HG03135 (cell line): ENCODE results near the gene ZNF418.

Experiments used
- ATAC-seq: cut with Tn5 transposase; IDR thresholded peaks from one replicate; pipeline ENCODE4 v1.9.1; 2021; ENCODE audit warnings: mild to moderate bottlenecking, moderate library complexity; ENCODE audit not compliant: unreplicated experiment

The ZNF418 gene

DNA sequence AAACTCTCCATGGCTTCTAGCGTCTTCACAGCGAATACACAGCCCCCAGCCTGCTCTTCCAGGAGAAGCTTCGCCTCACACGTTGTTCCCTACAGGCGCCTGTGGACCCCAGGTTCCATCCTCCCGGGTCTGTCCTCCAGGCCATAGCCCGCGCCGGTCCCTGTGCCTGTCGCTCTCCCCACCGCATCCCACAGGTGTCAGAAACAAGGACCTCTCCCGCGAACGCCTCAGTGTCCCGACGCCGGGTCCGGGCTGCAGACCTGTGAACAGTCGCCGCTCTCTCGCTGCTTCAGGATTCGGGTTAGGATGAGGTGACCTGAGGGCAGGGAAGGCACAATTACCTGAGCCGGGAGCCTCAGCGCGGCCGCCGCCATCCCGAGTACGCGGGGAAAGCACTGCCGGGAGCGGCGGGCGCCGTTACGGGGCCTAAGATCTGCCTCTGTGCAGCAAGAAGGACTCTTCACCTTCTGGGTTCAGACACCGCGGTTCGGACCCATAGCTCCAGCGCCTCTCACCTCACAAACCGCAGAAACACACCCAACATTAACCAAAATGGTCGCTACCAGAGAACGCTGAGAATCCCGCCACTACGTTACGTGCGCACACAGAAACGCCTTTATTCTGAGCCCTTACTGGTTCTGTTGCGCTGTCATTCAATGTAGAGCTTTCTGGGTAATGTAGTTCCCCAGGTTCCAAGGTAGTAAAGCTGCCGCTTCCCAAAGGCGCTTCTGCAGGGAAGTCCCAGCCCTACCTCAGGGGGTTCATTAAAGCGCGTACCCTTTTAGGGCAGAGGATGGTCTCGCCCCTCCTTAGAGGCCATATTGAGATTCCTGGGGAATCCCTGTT lies at the start of gene ZNF418:
ZNF418 (minus strand) TSS at position 583 of the 846 bp plus-strand sequence. CDS start 1,580 bp downstream, outside the sequence.
- peak; percentile 80 for ATAC-seq

DNA sequence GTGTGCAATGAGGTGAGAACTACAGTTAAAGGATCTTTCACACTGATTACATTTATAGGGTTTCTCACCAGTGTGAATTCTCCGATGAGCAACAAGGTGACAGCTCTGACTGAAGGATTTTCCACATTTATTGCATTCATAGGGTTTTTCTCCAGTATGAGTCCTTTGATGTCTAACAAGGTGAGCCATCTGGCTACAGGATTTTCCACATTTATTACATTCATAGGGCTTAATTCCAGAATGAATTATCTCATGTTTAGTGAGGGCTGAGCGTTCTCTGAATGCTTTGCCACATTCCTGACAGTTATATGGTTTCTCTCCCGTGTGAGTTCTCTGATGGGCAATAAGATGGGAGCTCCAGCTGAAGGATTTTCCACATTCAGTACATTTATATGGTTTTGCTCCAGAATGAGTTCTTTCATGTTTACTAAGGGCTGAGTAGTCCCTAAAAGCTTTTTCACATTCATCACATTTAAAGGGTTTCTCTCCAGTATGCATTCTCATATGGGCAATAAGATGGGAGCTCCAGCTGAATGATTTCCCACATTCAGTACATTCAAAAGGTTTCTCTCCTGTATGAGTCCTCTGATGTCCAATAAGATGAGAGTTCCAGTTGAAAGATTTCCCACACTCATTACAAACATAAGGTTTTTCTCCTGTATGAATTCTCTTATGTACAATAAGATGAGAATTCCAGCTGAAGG lies 43.5 kb upstream of the ZNF418 start:
- no peak for ATAC-seq

DNA sequence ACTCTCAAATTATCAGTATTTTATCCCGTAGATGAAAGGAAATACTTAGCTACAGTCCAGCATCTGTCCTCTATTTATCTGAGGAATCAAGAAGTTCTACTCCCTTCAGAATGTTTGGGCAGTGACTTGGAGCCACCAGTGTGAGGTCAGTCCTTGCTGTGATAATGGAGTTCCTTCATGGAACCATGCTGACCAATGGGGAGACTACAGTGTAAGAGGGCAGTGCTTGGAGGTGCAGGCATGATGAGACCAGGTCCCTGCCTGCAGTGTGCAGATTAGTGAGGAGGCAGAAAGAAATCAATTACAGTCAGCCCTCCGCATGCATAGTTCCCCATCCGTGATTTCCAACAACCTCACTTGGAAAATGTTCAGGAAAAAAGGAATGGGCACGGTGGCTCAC lies 39.2 kb upstream of the ZNF418 start, which contains the start of gene C19orf18:
C19orf18 (minus strand) TSS at position 101 of the 400 bp plus-strand sequence. CDS start 102 bp downstream, outside the sequence.
- no peak for ATAC-seq

DNA sequence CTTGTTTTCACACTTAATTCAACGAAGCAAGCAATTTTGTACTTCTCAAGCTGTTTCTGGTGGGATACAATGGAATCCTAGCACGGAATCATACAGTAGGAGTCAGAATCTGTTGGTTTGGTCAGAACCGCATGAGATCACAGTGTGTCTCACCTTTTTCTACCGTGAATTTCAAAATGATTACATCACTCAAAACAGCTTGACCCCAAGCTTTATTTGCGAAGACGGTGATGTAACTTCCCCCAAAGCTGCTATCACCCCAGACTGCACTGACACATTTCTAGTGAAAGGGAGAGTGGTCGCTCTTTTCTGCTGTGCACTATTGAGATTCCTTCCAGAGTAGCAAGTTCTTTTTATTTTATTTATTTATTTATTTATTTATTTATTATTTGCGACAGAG lies 29.6 kb upstream of the ZNF418 start:
- ATAC-seq, result no peak

DNA sequence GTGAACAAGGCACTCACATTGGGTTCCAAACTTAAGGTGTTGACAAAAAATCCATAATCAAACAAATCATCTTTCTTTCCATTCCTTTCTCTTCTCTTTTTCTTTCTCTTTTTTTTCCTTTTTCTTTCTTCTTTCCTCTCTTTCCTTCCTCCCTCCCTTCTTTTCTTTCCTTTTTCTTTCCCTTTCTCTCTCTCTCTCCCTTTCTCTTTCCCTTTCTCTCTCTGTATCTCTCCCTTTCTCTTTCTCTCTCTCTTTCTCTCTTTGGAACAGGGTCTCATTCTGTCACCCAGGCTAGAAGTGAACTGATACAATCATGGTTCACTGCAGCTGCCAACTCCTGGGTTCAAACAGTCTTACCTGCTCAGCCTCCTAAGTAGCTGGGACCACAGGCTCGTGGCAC lies 26.6 kb upstream of the ZNF418 start:
- ATAC-seq, result no peak

DNA sequence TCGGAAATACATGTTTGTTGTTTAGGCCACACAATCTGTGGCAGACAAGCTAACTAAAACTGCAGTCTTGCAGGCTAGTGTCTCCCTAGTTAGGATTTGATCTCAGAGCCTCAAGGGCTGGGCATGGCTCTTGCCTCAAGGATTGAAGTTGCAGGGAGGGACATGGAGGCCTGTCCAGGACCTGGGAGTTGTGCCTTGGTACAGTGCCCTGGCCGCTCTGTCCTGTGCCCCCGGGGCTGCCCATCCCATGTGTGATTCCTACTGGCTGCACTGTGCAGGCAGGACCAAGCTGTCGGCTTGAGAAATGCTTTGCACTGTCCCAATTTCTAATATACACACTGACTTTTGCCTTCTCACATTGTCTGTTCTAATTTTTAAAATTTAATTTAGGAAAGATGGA lies 19.8 kb upstream of the ZNF418 start:
- ATAC-seq, result no peak

DNA sequence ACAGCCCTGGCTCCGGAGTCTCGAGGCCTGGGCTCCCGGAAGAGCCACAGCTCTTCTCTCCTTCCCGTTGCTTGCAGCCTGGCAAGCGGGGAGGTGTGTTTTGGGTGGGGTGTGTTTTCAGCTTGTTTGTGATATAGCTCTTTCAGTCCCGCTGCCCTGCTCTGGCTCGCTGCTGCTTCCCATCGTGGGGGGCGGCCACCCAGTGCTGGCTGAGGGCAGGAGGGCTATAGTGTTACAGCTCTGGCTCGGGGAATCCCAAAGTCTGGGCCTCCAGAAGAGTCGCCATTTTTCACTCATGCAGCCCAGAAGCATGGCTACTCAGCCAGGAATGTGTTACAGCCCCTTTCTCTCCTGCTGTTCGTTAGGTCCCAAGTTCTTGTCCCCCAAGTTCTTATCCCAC lies 14.5 kb upstream of the ZNF418 start:
- no peak for ATAC-seq

DNA sequence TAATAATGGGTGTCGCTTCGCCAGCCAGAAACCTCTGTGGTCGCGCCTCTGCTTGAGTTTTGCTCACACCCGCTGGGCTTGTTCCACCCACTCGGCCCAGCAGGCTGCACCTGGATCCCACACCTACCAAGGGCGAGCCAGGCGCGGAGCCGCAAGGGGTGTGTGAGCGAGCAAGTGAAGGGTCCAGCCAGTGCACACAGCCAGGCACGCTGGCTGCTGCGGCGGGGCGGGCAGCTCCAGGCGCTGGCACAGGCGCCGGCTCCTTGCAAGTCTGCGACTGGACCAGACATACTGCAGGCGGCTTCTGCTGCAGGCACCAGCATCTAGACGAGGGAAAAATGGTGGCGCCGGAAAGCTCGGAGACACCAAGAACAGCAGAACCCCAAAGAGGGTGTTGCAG lies 14.1 kb upstream of the ZNF418 start:
- ATAC-seq, result no peak

DNA sequence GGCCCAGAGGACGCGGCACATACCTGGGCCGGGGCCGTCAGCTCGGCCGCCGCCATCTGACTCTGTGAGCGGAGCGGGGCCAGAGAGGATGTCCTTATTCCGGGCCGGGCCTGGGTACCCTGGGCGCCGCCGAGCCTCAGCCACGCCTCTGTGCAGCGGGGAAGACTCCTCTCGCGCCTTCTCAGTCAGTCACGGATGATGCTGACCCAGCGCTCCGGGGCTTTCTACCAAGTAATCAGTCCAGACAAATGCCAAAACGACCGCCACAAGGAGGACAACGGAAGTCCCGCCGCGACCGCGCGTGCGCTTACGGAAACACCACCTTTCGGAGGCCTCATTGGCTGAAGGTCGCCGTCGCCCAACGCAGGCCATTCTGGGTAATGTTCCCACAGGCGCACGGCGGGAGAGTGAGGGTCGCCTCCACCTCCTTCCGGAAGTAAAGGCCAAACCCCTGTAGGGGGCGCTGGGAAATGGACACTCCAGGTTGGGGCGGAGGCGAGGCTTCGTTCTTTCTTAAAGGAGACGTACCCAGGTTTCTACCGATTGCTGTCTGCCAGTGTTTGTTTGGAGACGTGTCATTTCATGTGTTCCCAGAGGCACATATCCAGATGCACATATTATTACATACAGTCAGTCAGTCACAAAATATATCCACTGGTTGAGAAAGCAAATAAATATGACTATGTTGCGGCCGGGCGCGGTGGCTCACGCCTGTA lies 12.4 kb upstream of the ZNF418 start, which contains the start of gene ZNF256:
ZNF256 (minus strand) TSS at position 288 of the 716 bp plus-strand sequence; CDS start at position 56, 232 bp downstream.
- peak; percentile 80 for ATAC-seq

DNA sequence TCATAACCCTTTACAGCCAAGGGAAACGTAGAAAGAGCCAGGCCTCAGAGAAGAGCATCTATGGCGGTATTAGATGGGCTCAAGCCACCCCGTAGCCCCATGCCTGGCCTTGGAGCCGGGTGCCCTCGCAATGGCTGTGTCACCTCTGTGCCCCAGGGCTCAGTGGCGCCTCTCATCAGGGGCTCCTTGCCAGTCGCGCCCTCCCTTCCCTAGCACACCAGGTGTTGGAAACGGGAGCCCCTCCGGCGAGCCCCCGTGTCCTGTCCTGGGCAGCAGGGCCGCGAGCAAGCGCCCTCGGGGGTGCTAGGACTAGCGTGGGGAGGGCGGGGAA lies 11.9 kb upstream of the ZNF418 start:
- ATAC-seq, result no peak

DNA sequence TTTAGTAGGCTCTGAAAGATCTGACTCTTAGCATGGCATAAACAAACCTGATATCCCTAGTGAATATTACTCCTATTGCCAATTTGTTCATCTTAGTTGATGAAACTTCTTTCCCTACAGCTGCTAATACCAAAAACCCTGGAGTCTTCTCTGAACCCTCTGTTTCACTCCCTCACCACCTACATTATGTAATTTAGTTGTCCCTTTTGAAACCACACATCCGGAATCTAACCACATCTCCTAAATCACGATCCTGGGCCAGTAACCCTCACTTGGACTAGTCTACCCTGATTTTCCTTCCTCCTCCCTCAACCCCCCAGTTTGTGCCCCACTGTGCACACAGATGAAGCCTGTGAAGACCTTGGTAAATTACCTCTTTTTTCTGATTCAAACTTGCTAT lies 11.1 kb upstream of the ZNF418 start:
- ATAC-seq, result no peak

DNA sequence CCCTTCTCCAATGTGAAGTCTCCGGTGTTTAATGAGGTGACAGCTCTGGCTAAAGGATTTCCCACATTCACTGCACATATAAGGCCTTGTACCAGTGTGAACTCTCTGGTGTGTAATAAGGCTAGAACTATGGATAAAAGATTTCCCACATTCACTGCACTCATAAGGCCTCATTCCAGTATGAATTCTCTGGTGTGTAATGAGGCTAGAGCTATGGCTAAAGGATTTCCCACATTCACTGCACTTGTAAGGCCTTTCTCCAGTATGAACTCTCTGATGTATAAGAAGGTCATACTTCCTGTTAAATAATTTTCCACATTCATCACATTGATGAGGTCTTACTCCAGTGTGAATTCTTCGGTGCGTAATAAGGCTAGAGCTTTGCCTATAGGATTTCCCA lies 6.4 kb upstream of the ZNF418 start:
- ATAC-seq, result no peak

DNA sequence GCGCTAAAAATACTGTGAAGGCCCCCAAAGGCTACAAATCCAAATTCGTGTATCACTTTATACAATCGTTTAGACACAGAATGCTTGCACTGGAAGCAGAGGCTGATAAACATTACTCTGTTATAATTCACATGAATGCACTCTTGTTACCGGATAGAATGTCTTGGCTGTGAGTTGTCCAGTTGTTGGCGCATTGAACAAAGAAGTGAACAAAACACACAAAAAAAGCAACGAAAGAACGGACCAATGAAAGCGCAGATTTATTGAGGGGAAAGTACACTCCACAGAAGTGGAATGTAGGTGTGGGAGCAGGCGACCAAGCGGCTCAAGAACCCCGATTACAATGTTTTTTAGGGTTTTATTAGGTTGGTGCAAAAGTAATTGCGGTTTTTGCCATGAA lies 529 bp upstream of the ZNF418 start:
- ATAC-seq, result no peak

DNA sequence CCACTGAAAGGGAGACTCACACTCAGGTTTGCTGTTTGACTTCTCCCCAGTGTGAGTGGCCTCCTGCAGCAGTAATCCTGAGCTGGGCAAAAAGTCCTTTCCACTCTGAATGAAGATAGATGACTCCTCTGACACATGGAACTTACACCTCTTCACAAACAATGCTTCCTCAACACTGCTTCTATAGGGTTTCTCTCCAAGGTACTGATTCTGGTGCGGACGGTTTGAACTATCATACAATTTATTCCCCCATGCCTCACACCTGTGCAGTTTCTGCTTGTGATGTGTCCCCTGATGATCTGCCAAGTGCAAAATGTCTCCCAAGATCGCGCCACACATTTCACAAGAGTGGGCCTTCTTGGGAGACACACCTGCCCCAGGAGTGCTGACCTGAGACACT lies 7.6 kb downstream of the ZNF418 start:
- no peak for ATAC-seq

DNA sequence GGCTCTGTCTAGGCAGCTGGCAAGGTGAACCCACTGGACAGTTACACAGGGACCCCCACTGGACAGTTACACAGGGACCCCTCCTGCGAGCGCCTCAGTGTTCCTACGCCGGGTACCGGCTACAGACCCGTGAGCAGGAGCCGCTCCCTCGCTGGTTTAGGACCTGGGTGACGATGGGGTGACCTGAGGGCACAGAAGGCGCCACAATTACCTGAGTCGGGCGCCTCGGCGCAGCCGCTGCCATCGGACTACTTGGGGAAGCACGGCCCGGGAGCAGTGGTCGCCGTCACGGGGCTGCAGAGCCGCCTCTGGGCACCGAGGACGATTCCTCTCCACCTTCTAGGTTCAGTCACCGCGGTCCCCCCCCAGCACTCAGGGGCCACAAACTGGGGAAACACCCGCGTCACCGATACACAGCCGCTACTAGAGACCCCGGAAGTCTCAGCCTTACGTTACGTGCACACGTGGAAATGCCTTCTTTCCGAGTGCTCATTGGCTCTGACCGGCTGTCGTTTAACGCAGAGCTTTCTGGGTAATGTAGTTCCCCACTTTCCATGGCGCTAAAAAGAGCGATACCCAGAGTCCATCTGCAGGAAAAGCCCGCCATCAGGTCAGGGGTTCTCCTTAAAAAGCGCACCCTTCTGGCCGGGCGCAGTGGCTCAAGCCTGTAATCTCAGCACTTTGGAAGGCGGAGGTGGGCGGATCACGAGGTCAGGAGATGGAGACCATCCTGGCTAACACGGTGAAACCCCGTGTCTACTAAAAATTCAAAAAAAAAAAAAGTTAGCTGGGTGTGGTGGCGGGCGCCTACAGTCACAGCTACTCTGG lies 18.8 kb downstream of the ZNF418 start, which contains the start of gene ZNF417:
ZNF417 (minus strand) TSS at position 425 of the 828 bp plus-strand sequence; CDS start at position 244, 181 bp downstream.
- ATAC-seq, result peak; percentile 98

DNA sequence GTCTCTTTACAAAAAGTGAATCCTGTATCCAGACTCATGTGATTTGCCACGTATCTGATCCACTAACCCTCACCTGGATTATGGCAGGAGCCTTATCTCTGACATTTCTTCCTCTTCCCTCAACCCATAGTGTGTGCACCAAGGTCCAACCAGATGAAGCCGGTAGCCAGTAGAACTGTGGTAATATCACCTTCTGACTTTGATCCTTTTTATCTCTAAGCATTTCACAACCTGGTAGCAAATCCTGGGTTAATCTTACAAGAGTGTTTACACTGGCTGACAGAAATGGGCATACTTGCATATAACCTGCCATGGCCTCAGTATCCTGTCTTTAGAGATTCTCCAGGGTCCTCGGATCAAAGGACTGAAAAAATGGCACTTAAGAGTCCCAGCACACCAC lies 20.7 kb downstream of the ZNF418 start:
- no peak for ATAC-seq

DNA sequence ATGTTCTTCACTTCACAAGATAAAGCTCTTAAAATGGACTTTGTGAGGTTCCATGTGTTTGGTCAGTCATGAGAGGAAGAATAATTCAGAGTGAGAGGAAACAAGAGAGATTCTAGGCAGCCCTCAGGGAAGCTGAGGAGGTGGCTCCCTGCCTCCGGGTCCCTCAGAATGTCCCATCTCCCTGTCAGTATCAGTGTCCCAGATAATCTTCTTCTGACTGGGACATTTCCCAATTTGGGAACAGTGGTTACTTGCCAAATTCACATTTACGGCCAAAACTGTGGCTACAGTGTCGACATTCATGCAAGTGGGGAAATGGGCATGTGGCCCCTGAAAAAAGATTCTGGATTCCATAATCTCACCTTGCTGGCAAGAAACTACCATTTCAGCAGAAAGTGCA lies 27.8 kb downstream of the ZNF418 start:
- ATAC-seq, result no peak

DNA sequence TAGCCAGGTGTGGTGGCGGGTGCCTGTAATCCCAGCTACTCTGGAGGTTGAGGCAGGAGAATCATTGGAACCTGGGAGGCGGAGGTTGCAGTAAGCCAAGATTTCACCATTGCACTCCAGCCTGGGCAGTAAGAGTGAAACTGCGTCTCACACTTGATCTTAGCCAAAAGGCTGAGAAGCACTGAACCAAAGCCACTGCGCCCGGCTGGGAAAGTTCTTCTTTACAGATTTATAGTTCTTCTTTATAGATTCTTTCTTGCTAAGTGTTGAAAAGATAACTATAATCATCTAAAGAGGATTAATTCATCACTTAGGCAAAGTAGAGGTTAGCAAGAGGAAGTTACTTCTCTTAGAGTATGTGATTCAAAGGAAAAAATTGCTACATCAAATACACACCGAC lies 29.9 kb downstream of the ZNF418 start:
- ATAC-seq, result no peak

DNA sequence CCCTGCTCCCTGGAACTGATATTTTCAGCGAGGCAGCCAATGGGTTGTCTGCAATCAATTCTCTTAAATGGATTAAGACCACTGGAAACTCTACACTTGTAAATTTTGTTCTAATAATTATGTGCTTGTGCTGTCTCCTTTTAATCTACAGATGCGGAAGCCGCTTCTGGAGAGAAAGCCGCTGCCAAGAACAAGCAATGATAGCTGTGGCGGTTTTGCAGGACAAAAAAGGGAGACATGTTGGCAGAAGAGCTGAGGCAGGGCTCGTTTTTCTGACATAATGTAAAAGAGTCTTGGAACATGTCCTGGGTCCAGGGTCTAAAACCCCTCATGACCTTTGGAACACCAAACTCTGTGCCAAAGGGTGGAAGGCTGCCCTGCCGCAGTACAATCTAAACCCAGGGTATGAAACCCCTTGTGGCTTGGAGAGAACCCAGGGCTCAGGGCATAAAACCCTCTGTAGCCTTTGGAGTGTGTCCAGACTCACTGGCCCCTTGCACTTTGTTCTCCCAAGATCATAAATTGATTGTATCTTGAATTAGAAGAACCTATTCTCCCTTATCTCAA lies 31.5 kb downstream of the ZNF418 start:
- no peak for ATAC-seq

DNA sequence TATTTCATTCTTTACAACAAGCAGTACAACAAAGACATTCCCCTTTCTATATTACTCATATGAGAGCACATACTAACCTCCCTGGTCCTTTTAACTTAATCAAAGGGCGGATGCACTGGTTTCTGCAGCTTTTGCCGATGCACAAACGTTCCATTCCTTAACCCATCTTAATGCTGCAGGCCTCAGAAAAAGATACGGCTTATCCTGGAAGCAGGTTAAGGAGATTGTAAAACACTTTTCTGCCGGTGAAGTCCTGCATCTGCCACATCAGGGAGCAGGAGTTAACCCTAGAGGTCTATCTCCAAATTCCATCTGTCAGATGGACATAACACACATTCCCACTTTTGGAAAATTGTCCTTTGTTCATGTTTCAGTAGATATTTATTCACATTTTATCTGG lies 34.9 kb downstream of the ZNF418 start:
- no peak for ATAC-seq
